Trophoblast cell (in vitro differentiated cells and primary cell): ENCODE data around the gene ADIPOR1.

Experiments
- DNase-seq, 2 donors: peaks; one replicate each; pipeline ENCODE4 v3.0.0-alpha.2; 2016
- H2AFZ ChIP-seq: 2 replicates; pipeline ENCODE4 v1.6.1; 2013; ENCODE audit warnings: low read length, moderate library complexity, mild to moderate bottlenecking; ENCODE audit not compliant: insufficient read depth, poor library complexity
- H2AK5ac ChIP-seq: 2 replicates; pipeline ENCODE4 v1.6.1; 2013; ENCODE audit warnings: mild to moderate bottlenecking, low read length
- H2BK120ac ChIP-seq: 2 replicates; pipeline ENCODE4 v1.6.1; 2013; ENCODE audit warnings: low read length, mild to moderate bottlenecking, moderate library complexity; ENCODE audit not compliant: insufficient read depth, poor library complexity
- H2BK12ac ChIP-seq: 2 replicates; pipeline ENCODE4 v1.6.1; 2013; ENCODE audit warnings: mild to moderate bottlenecking, low read length, moderate library complexity
- H2BK5ac ChIP-seq: 2 replicates; pipeline ENCODE4 v1.6.1; 2013; ENCODE audit warnings: low read length, low read depth, moderate library complexity, mild to moderate bottlenecking; ENCODE audit not compliant: poor library complexity
- H3K14ac ChIP-seq: 2 replicates; pipeline ENCODE4 v1.6.1; 2013; ENCODE audit warnings: mild to moderate bottlenecking, low read length
- H3K18ac ChIP-seq: 2 replicates; pipeline ENCODE4 v1.6.1; 2013; ENCODE audit warnings: mild to moderate bottlenecking, low read length
- H3K23ac ChIP-seq: 2 replicates; pipeline ENCODE4 v1.6.1; 2013; ENCODE audit warnings: low read length
- H3K27ac ChIP-seq: 2 replicates; pipeline ENCODE4 v1.5.1; 2013; ENCODE audit warnings: low read depth, mild to moderate bottlenecking, inconsistent platforms, low read length, moderate library complexity
- H3K27me3 ChIP-seq: 2 replicates; pipeline ENCODE4 v1.6.1; 2013; ENCODE audit warnings: inconsistent platforms, mild to moderate bottlenecking, low read length, moderate library complexity; ENCODE audit not compliant: insufficient read depth
- H3K36me3 ChIP-seq, 2 experiments: 1 replicate in 1 of 2; 2 replicates in 1 of 2; pipeline ENCODE4 v1.6.1; 2013; ENCODE audit warnings: low read length in 2 of 2, mild to moderate bottlenecking in 2 of 2, moderate library complexity in 1 of 2; ENCODE audit not compliant: insufficient read depth in 2 of 2, control insufficient read depth in 1 of 2
- H3K4ac ChIP-seq: 2 replicates; pipeline ENCODE4 v1.6.1; 2013; ENCODE audit warnings: low read depth, mild to moderate bottlenecking, low read length, moderate library complexity
- H3K4me1 ChIP-seq, 2 experiments: 1 replicate in 1 of 2; 2 replicates in 1 of 2; pipeline ENCODE4 v1.6.1; 2013; ENCODE audit warnings: low read length in 2 of 2, mild to moderate bottlenecking in 2 of 2, moderate library complexity in 1 of 2; ENCODE audit not compliant: insufficient read depth in 2 of 2, control insufficient read depth in 1 of 2
- H3K4me2 ChIP-seq: 2 replicates; pipeline ENCODE4 v1.6.1; 2013; ENCODE audit warnings: inconsistent platforms, mild to moderate bottlenecking, low read length, moderate library complexity
- H3K4me3 ChIP-seq: 2 replicates; pipeline ENCODE4 v1.5.1; 2013; ENCODE audit warnings: mild to moderate bottlenecking, low read depth, low read length, inconsistent platforms
- H3K79me1 ChIP-seq: one replicate; pipeline ENCODE4 v1.6.1; 2013; ENCODE audit warnings: low read length
- H3K79me2 ChIP-seq: 2 replicates; pipeline ENCODE4 v1.6.1; 2013; ENCODE audit warnings: low read length, mild to moderate bottlenecking; ENCODE audit not compliant: control insufficient read depth, insufficient read depth, poor library complexity
- H3K9ac ChIP-seq: 2 replicates; pipeline ENCODE4 v1.6.1; 2013; ENCODE audit warnings: mild to moderate bottlenecking, low read length
- H3K9me3 ChIP-seq: 2 replicates; pipeline ENCODE4 v1.6.1; 2013; ENCODE audit warnings: low read depth, mild to moderate bottlenecking, control low read depth, inconsistent platforms, low read length; ENCODE audit not compliant: insufficient read depth
- H4K12ac ChIP-seq: 2 replicates; pipeline ENCODE4 v1.6.1; 2013; ENCODE audit warnings: low read depth, mild to moderate bottlenecking, low read length, moderate library complexity
- H4K8ac ChIP-seq: 2 replicates; pipeline ENCODE4 v1.6.1; 2013; ENCODE audit warnings: low read depth, mild to moderate bottlenecking, low read length, moderate library complexity
- H4K91ac ChIP-seq: one replicate; pipeline ENCODE4 v1.6.1; 2013; ENCODE audit warnings: low read depth, mild to moderate bottlenecking, low read length, moderate library complexity
- WGBS: extraction: QIAGEN DNeasy Blood & Tissue Kit; methylation state at CpG from one replicate; pipeline ENCODE4 v1.1.7; 2013; ENCODE audit warnings: missing lambda C conversion rate; ENCODE audit not compliant: insufficient read length, insufficient coverage; ENCODE audit errors: extremely low coverage; 5-methylcytosine and 5-hydroxymethylcytosine counted together

ADIPOR1 gene

DNA sequence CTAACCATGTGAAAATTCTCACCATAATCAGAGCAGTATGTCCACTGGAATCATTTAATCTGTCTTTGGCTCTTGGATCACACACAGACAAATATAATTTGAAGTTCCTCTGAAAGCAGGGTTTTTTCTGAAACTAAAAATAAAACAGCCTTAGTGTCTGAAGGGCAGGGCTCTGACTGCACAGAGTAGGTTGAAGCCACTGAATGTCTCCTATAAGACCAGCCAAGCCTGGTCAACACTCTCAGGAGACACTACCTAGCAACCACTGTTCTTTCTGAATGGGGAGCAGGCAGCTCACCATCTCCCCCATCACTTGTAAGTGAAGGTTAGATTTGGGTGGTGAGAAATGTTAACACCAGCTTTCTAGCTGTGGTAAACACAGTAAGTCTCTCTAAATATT is 33.0 kb upstream of the ADIPOR1 start:
- H3K23ac ChIP-seq = no peak overlapping the region
- H3K27me3 ChIP-seq = no peaks in the 10 kb centered on the region
- no peak overlapping the region for H2AK5ac ChIP-seq
- H2BK120ac ChIP-seq = no peak overlapping the region
- H2BK12ac ChIP-seq = no peak overlapping the region
- H3K79me2 ChIP-seq = no peaks in the 10 kb centered on the region
- no peak for DNase-seq
- no peaks in the 10 kb centered on the region for H3K9me3 ChIP-seq
- no peaks in the 10 kb centered on the region for H3K36me3 ChIP-seq
- H4K12ac ChIP-seq = no peak overlapping the region
- H2BK5ac ChIP-seq = no peak overlapping the region
- H3K14ac ChIP-seq = no peak overlapping the region
- H3K27ac ChIP-seq = no peak overlapping the region
- no peak overlapping the region for H3K18ac ChIP-seq
- H3K9ac ChIP-seq = no peak overlapping the region
- no peak overlapping the region for H3K4me2 ChIP-seq
- H3K4me1 ChIP-seq = no peaks in the 10 kb centered on the region
- H4K8ac ChIP-seq = no peak overlapping the region
- no peak overlapping the region for H4K91ac ChIP-seq
- no peak overlapping the region for H2AFZ ChIP-seq
- no peak overlapping the region for H3K4ac ChIP-seq
- H3K79me1 ChIP-seq = no peaks in the 10 kb centered on the region
- H3K4me3 ChIP-seq = no peak overlapping the region

DNA sequence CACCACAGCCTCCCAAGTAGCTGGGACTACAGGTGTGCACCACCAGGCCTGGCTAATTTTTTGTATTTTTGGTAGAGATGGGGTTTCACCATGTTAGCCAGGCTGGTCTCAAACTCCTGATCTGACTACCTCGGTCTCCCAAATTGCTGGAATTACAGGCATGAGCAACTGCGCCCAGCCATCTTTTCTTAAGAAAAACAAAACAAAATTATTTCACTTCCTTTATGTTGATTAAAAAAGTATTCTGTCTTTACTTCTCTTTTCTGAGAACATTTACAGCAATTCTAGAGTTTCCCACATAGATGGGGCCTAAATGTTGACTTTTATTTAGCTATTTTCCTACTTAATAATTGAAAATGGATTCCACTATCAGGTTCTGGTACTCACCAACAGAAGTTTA is 31.8 kb upstream of the ADIPOR1 start:
- no peak overlapping the region for H3K4ac ChIP-seq
- H3K4me3 ChIP-seq = no peak overlapping the region
- H2BK5ac ChIP-seq = no peak overlapping the region
- no peaks in the 10 kb centered on the region for H3K9me3 ChIP-seq
- H3K9ac ChIP-seq = no peak overlapping the region
- H2AK5ac ChIP-seq = no peak overlapping the region
- no peaks in the 10 kb centered on the region for H3K79me2 ChIP-seq
- no peak overlapping the region for H3K27ac ChIP-seq
- no peak overlapping the region for H2AFZ ChIP-seq
- H3K36me3 ChIP-seq = no peaks in the 10 kb centered on the region
- H3K23ac ChIP-seq = no peak overlapping the region
- no peaks in the 10 kb centered on the region for H3K4me1 ChIP-seq
- no peak for DNase-seq
- H2BK120ac ChIP-seq = no peak overlapping the region
- H3K27me3 ChIP-seq = no peaks in the 10 kb centered on the region
- H2BK12ac ChIP-seq = no peak overlapping the region
- no peak overlapping the region for H4K12ac ChIP-seq
- H4K8ac ChIP-seq = no peak overlapping the region
- WGBS = no CpG with 5 or more reads among the region's 2 CpGs
- no peak overlapping the region for H4K91ac ChIP-seq
- no peak overlapping the region for H3K18ac ChIP-seq
- no peaks in the 10 kb centered on the region for H3K79me1 ChIP-seq
- H3K4me2 ChIP-seq = no peak overlapping the region
- no peak overlapping the region for H3K14ac ChIP-seq

DNA sequence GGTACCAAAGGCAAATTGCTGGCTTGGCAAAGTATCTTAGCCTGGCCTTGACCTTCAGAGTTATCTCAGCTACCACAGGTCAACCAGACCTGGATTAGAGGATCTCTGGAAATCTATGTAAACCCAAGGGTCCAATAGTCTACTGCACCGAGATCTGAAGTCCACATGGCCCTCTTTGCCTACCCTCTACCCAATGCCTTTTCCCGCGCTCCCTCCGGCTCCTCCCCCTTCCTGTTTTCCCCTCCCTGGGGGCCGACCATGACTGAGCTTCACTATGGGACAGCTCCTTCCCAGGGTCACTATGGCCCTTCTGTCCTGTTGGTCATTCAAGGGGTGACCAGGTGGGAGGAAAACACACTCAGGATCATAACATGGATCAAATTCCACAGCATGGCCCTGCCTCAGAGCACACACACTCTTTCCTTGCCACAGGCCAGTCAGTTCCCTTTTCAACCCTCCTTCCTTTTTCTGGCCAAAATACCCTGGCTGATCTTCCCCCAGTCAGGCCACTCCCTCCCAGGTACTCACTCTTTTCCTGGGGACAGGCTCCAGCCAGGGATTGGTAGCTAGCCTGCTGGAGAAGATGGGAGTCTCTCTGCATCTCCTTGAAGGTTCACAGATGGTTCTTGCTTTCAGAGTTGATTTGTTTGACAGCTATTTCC is 29.9 kb upstream of the ADIPOR1 start:
- Histone ChIP-seq H3K18ac (no peak overlapping the region), H4K91ac (no peak overlapping the region), H2BK5ac (no peak overlapping the region), H3K9me3 (no peaks in the 10 kb centered on the region), H3K4me1 (no peaks in the 10 kb centered on the region), H4K12ac (no peak overlapping the region), H2BK120ac (no peak overlapping the region), H4K8ac (no peak overlapping the region), H2BK12ac (no peak overlapping the region), H2AK5ac (no peak overlapping the region), H3K9ac (no peak overlapping the region), H3K79me1 (no peaks in the 10 kb centered on the region), H3K36me3 (no peaks in the 10 kb centered on the region), H3K4ac (no peak overlapping the region), H3K4me3 (no peak overlapping the region), H3K14ac (no peak overlapping the region), H3K79me2 (no peaks in the 10 kb centered on the region), H3K27me3 (no peaks in the 10 kb centered on the region), H3K27ac (no peak overlapping the region), H3K4me2 (no peak overlapping the region), H2AFZ (no peak overlapping the region), H3K23ac (no peak overlapping the region)
- DNase-seq = no peak
- no CpG with 5 or more reads among the region's 5 CpGs for WGBS

- no peak overlapping the region for H2BK120ac ChIP-seq
- no peak overlapping the region for H3K4me3 ChIP-seq
- no peak overlapping the region for H3K18ac ChIP-seq
- no peak overlapping the region for H4K91ac ChIP-seq
- no peak overlapping the region for H3K9ac ChIP-seq
- no peaks in the 10 kb centered on the region for H3K36me3 ChIP-seq
- H2AK5ac ChIP-seq = no peak overlapping the region
- no peak overlapping the region for H2BK12ac ChIP-seq
- H3K4me2 ChIP-seq = no peak overlapping the region
- no peaks in the 10 kb centered on the region for H3K79me1 ChIP-seq
- no peak overlapping the region for H4K12ac ChIP-seq
- H4K8ac ChIP-seq = no peak overlapping the region
- no peak overlapping the region for H3K14ac ChIP-seq
- no peaks in the 10 kb centered on the region for H3K4me1 ChIP-seq
- no peaks in the 10 kb centered on the region for H3K27me3 ChIP-seq
- H3K23ac ChIP-seq = no peak overlapping the region
- H3K79me2 ChIP-seq = no peaks in the 10 kb centered on the region
- H3K9me3 ChIP-seq = no peaks in the 10 kb centered on the region
- no peak overlapping the region for H2BK5ac ChIP-seq
- H3K4ac ChIP-seq = no peak overlapping the region
- DNase-seq = no peak
- H3K27ac ChIP-seq = no peak overlapping the region
- WGBS = no CpG with 5 or more reads among the region's 7 CpGs
- H2AFZ ChIP-seq = no peak overlapping the region
Observed at GRCh38 chr1:202987255-202987654, 29.1 kb upstream of the ADIPOR1 start.
